ENCODE measurements around the gene CAGE1.
A peak's percentile ranks its signal among the peaks of the same experiment; 100 is the strongest.
"Not testable (repeated sequence)": the region's sequence is repeated elsewhere in the genome, so short reads cannot be mapped to it uniquely, and the experiment has no call there.

Gene CAGE1

GRCh38 chr6:7315087-7315947 is 74.2 kb downstream of the CAGE1 start:
- not testable (repeated sequence) for H3K9ac ChIP-seq (ENCODE audit: low read length); H3K4me3 ChIP-seq (ENCODE audit: low read depth in 1 of 2, low read length in 2 of 2); H3K9me3 ChIP-seq (ENCODE audit: low read length); H3K27ac ChIP-seq (ENCODE audit: low read depth, low read length); H3K36me3 ChIP-seq (ENCODE audit: insufficient read depth, low read length); H3K27me3 ChIP-seq (ENCODE audit: control insufficient read depth in 1 of 2, insufficient read depth in 2 of 2, low read length in 2 of 2)
- H3K4me1 ChIP-seq (ENCODE audit: insufficient read depth, low read length) = peaks cover 13% of the 10 kb centered on the region

GRCh38 chr6:7314414-7314813 is 75.1 kb downstream of the CAGE1 start:
- H3K36me3 ChIP-seq (ENCODE audit: insufficient read depth, low read length) = peaks cover 2% of the 10 kb centered on the region
- no peaks in the 10 kb centered on the region for H3K27me3 ChIP-seq (ENCODE audit: control insufficient read depth in 1 of 2, insufficient read depth in 2 of 2, low read length in 2 of 2)
- H3K4me3 ChIP-seq (ENCODE audit: low read depth in 1 of 2, low read length in 2 of 2) = no peak overlapping the region
- no peak overlapping the region for H3K9ac ChIP-seq (ENCODE audit: low read length)
- H3K4me1 ChIP-seq (ENCODE audit: insufficient read depth, low read length) = peaks cover 13% of the 10 kb centered on the region
- H3K9me3 ChIP-seq (ENCODE audit: low read length) = no peaks in the 10 kb centered on the region
- no peak overlapping the region for H3K27ac ChIP-seq (ENCODE audit: low read depth, low read length)

- H3K4me3 ChIP-seq (ENCODE audit: low read depth in 1 of 2, low read length in 2 of 2) = peak overlapping the region; percentile 27 to 86
- no peaks in the 10 kb centered on the region for H3K27me3 ChIP-seq (ENCODE audit: control insufficient read depth in 1 of 2, insufficient read depth in 2 of 2, low read length in 2 of 2)
- peak overlapping the region; percentile 99 for H3K27ac ChIP-seq (ENCODE audit: low read depth, low read length)
- H3K36me3 ChIP-seq (ENCODE audit: insufficient read depth, low read length) = peaks cover 10% of the 10 kb centered on the region
- no peak overlapping the region for H3K9ac ChIP-seq (ENCODE audit: low read length)
- H3K4me1 ChIP-seq (ENCODE audit: insufficient read depth, low read length) = peaks cover 14% of the 10 kb centered on the region
- H3K9me3 ChIP-seq (ENCODE audit: low read length) = no peaks in the 10 kb centered on the region
These were observed 75.9 kb downstream of the CAGE1 start for GRCh38 chr6:7313505-7314165.

- no peaks in the 10 kb centered on the region for H3K27me3 ChIP-seq (ENCODE audit: control insufficient read depth in 1 of 2, insufficient read depth in 2 of 2, low read length in 2 of 2)
- peaks cover 18% of the 10 kb centered on the region for H3K4me1 ChIP-seq (ENCODE audit: insufficient read depth, low read length)
- peaks cover 14% of the 10 kb centered on the region for H3K36me3 ChIP-seq (ENCODE audit: insufficient read depth, low read length)
- peak within 1 kb of the TSS; percentile 75 for H3K9ac ChIP-seq (ENCODE audit: low read length)
- H3K27ac ChIP-seq (ENCODE audit: low read depth, low read length) = peak within 1 kb of the TSS; percentile 99
- peak within 1 kb of the TSS; percentile 86 to 87 for H3K4me3 ChIP-seq (ENCODE audit: low read depth in 1 of 2, low read length in 2 of 2)
- H3K9me3 ChIP-seq (ENCODE audit: low read length) = no peaks in the 10 kb centered on the region
These were observed 76.7 kb downstream of the CAGE1 start, which contains the start of gene SSR1 for GRCh38 chr6:7312616-7313504. Gene SSR1 (minus strand): TSS chr6:7313199. CDS start chr6:7313120, 79 bp downstream.

DNA sequence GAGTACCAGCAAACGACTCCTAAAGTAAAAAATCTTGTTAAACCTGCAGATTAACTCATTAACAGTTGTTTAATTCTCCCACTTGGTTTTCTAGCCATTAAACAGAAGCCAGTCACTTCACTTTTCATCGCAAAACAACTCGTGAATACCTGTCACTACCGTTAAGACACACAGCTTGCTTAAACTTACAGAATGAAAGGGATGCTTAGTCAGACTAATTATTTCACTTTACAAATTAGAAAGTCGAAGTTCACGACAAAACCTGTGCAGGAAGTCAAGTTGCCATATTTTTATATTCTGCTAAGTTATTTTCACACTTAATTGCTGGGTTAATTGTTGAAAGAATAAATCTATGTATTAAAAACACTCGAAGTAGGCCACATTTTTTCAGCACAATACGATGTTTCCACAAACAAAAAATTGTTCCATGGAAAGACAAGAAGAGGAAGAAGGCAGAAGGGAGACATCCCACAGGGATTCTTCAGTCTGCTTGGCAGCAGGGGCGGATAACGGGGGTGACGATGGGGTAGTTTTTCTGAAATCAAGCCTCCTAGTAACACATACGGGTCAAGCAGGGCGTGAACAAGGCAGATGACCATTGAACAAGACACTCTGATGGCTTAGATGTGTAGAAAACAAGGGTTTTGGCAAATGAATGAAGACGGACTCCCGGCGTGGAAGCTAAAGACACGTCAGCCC is 77.5 kb downstream of the CAGE1 start:
- peaks cover 19% of the 10 kb centered on the region for H3K36me3 ChIP-seq (ENCODE audit: insufficient read depth, low read length)
- peak overlapping the region; percentile 75 for H3K9ac ChIP-seq (ENCODE audit: low read length)
- H3K9me3 ChIP-seq (ENCODE audit: low read length) = no peaks in the 10 kb centered on the region
- H3K27ac ChIP-seq (ENCODE audit: low read depth, low read length) = peak overlapping the region; percentile 99
- H3K27me3 ChIP-seq (ENCODE audit: control insufficient read depth in 1 of 2, insufficient read depth in 2 of 2, low read length in 2 of 2) = no peaks in the 10 kb centered on the region
- H3K4me1 ChIP-seq (ENCODE audit: insufficient read depth, low read length) = peaks cover 18% of the 10 kb centered on the region
- peak overlapping the region; percentile 86 to 87 for H3K4me3 ChIP-seq (ENCODE audit: low read depth in 1 of 2, low read length in 2 of 2)

GRCh38 chr6:7311176-7311575 is 78.4 kb downstream of the CAGE1 start:
- Histone ChIP-seq H3K27ac (ENCODE audit: low read depth, low read length) (no peak overlapping the region), H3K9ac (ENCODE audit: low read length) (no peak overlapping the region), H3K4me1 (ENCODE audit: insufficient read depth, low read length) (peaks cover 18% of the 10 kb centered on the region), H3K9me3 (ENCODE audit: low read length) (no peaks in the 10 kb centered on the region), H3K36me3 (ENCODE audit: insufficient read depth, low read length) (peaks cover 22% of the 10 kb centered on the region), H3K27me3 (ENCODE audit: control insufficient read depth in 1 of 2, insufficient read depth in 2 of 2, low read length in 2 of 2) (no peaks in the 10 kb centered on the region), H3K4me3 (ENCODE audit: low read depth in 1 of 2, low read length in 2 of 2) (no peak overlapping the region)

- no peaks in the 10 kb centered on the region for H3K9me3 ChIP-seq (ENCODE audit: low read length)
- H3K9ac ChIP-seq (ENCODE audit: low read length) = no peak overlapping the region
- H3K4me1 ChIP-seq (ENCODE audit: insufficient read depth, low read length) = peaks cover 18% of the 10 kb centered on the region
- no peak overlapping the region for H3K4me3 ChIP-seq (ENCODE audit: low read depth in 1 of 2, low read length in 2 of 2)
- no peaks in the 10 kb centered on the region for H3K27me3 ChIP-seq (ENCODE audit: control insufficient read depth in 1 of 2, insufficient read depth in 2 of 2, low read length in 2 of 2)
- H3K27ac ChIP-seq (ENCODE audit: low read depth, low read length) = no peak overlapping the region
- peaks cover 30% of the 10 kb centered on the region for H3K36me3 ChIP-seq (ENCODE audit: insufficient read depth, low read length)
These were observed 80.5 kb downstream of the CAGE1 start for GRCh38 chr6:7309050-7309449.

DNA sequence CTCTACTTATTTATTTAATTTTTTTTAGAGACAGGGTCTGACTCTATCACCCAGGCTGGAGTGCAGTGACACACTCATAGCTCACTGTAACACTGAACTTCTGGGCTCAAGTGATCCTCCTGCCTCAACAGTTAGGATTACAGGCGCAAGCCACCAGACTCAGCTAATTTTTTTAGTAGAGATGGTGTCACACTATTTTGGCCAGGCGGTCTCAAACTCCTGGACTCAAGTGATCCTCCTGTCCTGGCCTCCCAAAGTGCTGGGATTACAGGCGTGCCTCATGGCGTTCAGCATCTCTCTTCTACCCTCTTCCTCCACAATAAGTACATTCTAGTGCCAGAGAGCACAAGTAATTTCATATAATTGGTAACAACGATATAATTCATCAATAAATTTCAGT is 82.0 kb downstream of the CAGE1 start:
- H3K4me1 ChIP-seq (ENCODE audit: insufficient read depth, low read length) = peaks cover 18% of the 10 kb centered on the region
- no peak overlapping the region for H3K4me3 ChIP-seq (ENCODE audit: low read depth in 1 of 2, low read length in 2 of 2)
- H3K27ac ChIP-seq (ENCODE audit: low read depth, low read length) = no peak overlapping the region
- no peak overlapping the region for H3K9ac ChIP-seq (ENCODE audit: low read length)
- peaks cover 40% of the 10 kb centered on the region for H3K36me3 ChIP-seq (ENCODE audit: insufficient read depth, low read length)
- no peaks in the 10 kb centered on the region for H3K27me3 ChIP-seq (ENCODE audit: control insufficient read depth in 1 of 2, insufficient read depth in 2 of 2, low read length in 2 of 2)
- H3K9me3 ChIP-seq (ENCODE audit: low read length) = no peaks in the 10 kb centered on the region

GRCh38 chr6:7304821-7305220 is 84.7 kb downstream of the CAGE1 start:
- Histone ChIP-seq H3K9ac (ENCODE audit: low read length) (no peak overlapping the region), H3K27ac (ENCODE audit: low read depth, low read length) (no peak overlapping the region), H3K27me3 (ENCODE audit: control insufficient read depth in 1 of 2, insufficient read depth in 2 of 2, low read length in 2 of 2) (no peaks in the 10 kb centered on the region), H3K9me3 (ENCODE audit: low read length) (no peaks in the 10 kb centered on the region), H3K36me3 (ENCODE audit: insufficient read depth, low read length) (peaks cover 65% of the 10 kb centered on the region), H3K4me1 (ENCODE audit: insufficient read depth, low read length) (peaks cover 5% of the 10 kb centered on the region), H3K4me3 (ENCODE audit: low read depth in 1 of 2, low read length in 2 of 2) (no peak overlapping the region)

DNA sequence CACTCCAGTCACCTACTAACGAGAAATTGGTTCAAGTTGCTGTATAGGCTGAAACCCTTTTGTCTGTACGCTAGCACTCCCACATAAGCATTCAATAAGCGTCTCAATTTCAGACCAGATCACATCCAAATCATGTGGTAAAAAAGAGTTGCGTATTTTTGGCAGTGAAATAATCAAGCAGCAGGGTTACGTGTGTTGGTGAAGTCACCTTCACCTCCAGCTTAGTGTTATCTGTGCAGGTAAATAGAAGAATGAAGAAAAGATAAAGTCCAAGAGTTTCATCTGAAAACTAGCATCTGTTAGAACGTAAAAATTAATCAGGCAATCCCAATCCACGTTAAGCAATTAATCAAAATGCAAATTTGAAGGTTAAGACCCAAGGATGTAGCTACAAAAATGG is 87.8 kb downstream of the CAGE1 start:
- Histone ChIP-seq H3K9ac (ENCODE audit: low read length) (no peak overlapping the region), H3K4me1 (ENCODE audit: insufficient read depth, low read length) (no peaks in the 10 kb centered on the region), H3K4me3 (ENCODE audit: low read depth in 1 of 2, low read length in 2 of 2) (no peak overlapping the region), H3K9me3 (ENCODE audit: low read length) (no peaks in the 10 kb centered on the region), H3K27me3 (ENCODE audit: control insufficient read depth in 1 of 2, insufficient read depth in 2 of 2, low read length in 2 of 2) (no peaks in the 10 kb centered on the region), H3K36me3 (ENCODE audit: insufficient read depth, low read length) (peaks cover 67% of the 10 kb centered on the region), H3K27ac (ENCODE audit: low read depth, low read length) (no peak overlapping the region)
